Transverse colon (tissue), 4 donors: ENCODE measurements around the gene SDHAF3.
"Not testable (repeated sequence)": the region's sequence is repeated elsewhere in the genome, so short reads cannot be mapped to it uniquely, and the experiment has no call there.

Experiments used
- POLR2A ChIP-seq: fragments of 450-650 bp; IDR thresholded peaks from one replicate; pipeline ENCODE4 v1.6.1; 2016; ENCODE audit warnings: antibody characterized with exemption, mild to moderate bottlenecking, moderate library complexity
- POLR2AphosphoS5 ChIP-seq, 3 donors: sonication (generic); formaldehyde crosslinking; IDR thresholded peaks; one replicate each; pipeline ENCODE4 v1.6.1; 2016; ENCODE audit warnings: antibody characterized with exemption in 3 of 3
- TF ChIP-seq, protein P1 (sequence below), 5 experiments: fragments of 200-600 bp in 3 of 5; fragments of 450-650 bp in 2 of 5; sonication (generic) in 3 of 5; IDR thresholded peaks; 1 replicate in 2 of 5; 2 replicates in 3 of 5; pipeline ENCODE4 v1.5.1; 2016 to 2017; ENCODE audit warnings: antibody characterized with exemption in 5 of 5, inconsistent platforms in 3 of 5, mild to moderate bottlenecking in 2 of 5, moderate library complexity in 1 of 5

DNA sequence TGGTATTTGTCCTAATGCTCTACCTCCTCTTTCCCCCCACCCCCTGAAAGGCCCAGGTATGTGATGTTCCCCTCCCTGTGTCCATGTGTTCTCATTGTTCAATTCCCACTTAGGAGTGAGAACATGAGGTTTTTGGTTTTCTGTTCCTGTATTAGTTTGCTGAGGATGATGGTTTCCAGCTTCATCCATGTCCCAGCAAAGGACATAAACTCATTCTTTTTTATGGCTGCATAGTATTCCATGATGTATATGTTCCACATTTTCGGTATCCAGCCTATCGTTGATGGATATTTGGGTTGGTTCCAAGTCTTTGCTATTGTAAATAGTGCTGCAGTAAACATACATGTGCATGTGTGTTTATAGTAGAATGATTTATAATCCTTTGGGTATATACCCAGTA lies 5.6 kb downstream of the SDHAF3 start:
- TF ChIP-seq POLR2A; POLR2AphosphoS5 (IDR thresholded peaks at IDR 0.05): not testable (repeated sequence)
- TF ChIP-seq, protein P1, sequence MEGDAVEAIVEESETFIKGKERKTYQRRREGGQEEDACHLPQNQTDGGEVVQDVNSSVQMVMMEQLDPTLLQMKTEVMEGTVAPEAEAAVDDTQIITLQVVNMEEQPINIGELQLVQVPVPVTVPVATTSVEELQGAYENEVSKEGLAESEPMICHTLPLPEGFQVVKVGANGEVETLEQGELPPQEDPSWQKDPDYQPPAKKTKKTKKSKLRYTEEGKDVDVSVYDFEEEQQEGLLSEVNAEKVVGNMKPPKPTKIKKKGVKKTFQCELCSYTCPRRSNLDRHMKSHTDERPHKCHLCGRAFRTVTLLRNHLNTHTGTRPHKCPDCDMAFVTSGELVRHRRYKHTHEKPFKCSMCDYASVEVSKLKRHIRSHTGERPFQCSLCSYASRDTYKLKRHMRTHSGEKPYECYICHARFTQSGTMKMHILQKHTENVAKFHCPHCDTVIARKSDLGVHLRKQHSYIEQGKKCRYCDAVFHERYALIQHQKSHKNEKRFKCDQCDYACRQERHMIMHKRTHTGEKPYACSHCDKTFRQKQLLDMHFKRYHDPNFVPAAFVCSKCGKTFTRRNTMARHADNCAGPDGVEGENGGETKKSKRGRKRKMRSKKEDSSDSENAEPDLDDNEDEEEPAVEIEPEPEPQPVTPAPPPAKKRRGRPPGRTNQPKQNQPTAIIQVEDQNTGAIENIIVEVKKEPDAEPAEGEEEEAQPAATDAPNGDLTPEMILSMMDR (IDR thresholded peaks at IDR 0.05): not testable (repeated sequence)
